GM13976 (cell line): Measurements from ENCODE around the gene CLIP1.

Experiments
- DNase-seq: peaks from one replicate; pipeline ENCODE4 v3.0.0; 2012; ENCODE audit warnings: low spot score
- CTCF ChIP-seq: IDR thresholded peaks from 2 replicates; pipeline ENCODE4 v1.5.1; 2012; ENCODE audit warnings: borderline replicate concordance, mild to moderate bottlenecking; ENCODE audit not compliant: insufficient read depth; ENCODE audit errors: extremely low read depth, missing control alignments, control extremely low read depth
- in situ Hi-C: fragments of 300-500 bp; cut with MboI; formaldehyde crosslinking; loops from one replicate; pipeline ENCODE4 v1.12.0; 2022; ENCODE audit warnings: low sequenced_read_pairs, mixed read lengths, inconsistent platforms; ENCODE audit not compliant: unreplicated experiment

Gene CLIP1

GRCh38 chr12:122460061-122460460, 37.6 kb upstream of the CLIP1 start:
- no peak for TF ChIP-seq CTCF
- in situ Hi-C loops = no loop called here
- no peak for DNase-seq

GRCh38 chr12:122459211-122459610, 36.7 kb upstream of the CLIP1 start:
- in situ Hi-C loops = no loop called here
- no peak for TF ChIP-seq CTCF
- no peak for DNase-seq

GRCh38 chr12:122458105-122459035, 35.9 kb upstream of the CLIP1 start:
- DNase-seq = no peak
- in situ Hi-C loops = no loop called here
- TF ChIP-seq CTCF = no peak

DNA sequence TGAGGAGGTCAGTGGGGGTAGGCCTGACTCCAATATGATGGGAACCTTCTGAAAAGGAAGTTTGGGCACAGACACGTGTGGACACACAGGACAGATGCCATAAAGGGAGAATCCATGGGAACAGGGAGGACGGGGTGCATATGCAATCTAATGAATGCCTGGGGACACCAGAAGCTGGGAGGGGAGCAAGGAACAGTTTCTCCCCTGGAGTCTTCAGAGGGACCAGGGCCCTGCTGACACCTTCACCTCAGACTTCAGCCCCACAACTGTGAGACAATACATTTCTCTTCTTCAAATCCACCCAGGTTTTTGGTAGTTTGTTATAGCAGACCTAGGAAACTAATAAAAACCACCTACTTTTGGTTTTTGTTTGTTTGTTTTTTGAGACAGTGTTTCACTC, 35.2 kb upstream of the CLIP1 start:
- no peak for TF ChIP-seq CTCF
- in situ Hi-C loops = no loop called here
- no peak for DNase-seq

- no peak for DNase-seq
- no peak for TF ChIP-seq CTCF
- in situ Hi-C loops = no loop called here
Observed at GRCh38 chr12:122454739-122455138, 32.3 kb upstream of the CLIP1 start.

GRCh38 chr12:122454250-122454721, 31.8 kb upstream of the CLIP1 start:
- in situ Hi-C loops = no loop called here
- no peak for TF ChIP-seq CTCF
- DNase-seq = no peak
